Ishikawa (cell line): ENCODE data around the gene MANSC4.

Experiments used
- CEBPB ChIP-seq: IDR thresholded peaks from 2 replicates; pipeline ENCODE4 v1.6.1; 2012
- CREB1 ChIP-seq: IDR thresholded peaks from 2 replicates; pipeline ENCODE4 v1.6.1; 2012; ENCODE audit warnings: low read depth
- EGR1 ChIP-seq: IDR thresholded peaks from 2 replicates; pipeline ENCODE4 v1.6.1; 2012
- EP300 ChIP-seq: IDR thresholded peaks from 2 replicates; pipeline ENCODE4 v1.6.1; 2012; ENCODE audit warnings: borderline replicate concordance
- FOXM1 ChIP-seq: IDR thresholded peaks from 2 replicates; pipeline ENCODE4 v1.6.1; 2012; ENCODE audit warnings: low read depth, borderline replicate concordance
- MAX ChIP-seq: IDR thresholded peaks from 2 replicates; pipeline ENCODE4 v1.6.1; 2012
- NFIC ChIP-seq: IDR thresholded peaks from 2 replicates; pipeline ENCODE4 v1.6.1; 2012
- RAD21 ChIP-seq: IDR thresholded peaks from 2 replicates; pipeline ENCODE4 v1.6.1; 2012; ENCODE audit warnings: low read depth
- REST ChIP-seq: IDR thresholded peaks from 2 replicates; pipeline ENCODE4 v1.6.1; 2012; ENCODE audit warnings: low read depth, mild to moderate bottlenecking
- TAF1 ChIP-seq: IDR thresholded peaks from 2 replicates; pipeline ENCODE4 v1.6.1; 2012; ENCODE audit warnings: low read depth, mild to moderate bottlenecking
- TCF12 ChIP-seq: IDR thresholded peaks from 2 replicates; pipeline ENCODE4 v1.6.1; 2012; ENCODE audit warnings: low read depth
- TEAD4 ChIP-seq: IDR thresholded peaks from 2 replicates; pipeline ENCODE4 v1.6.1; 2012
- USF1 ChIP-seq: IDR thresholded peaks from 2 replicates; pipeline ENCODE4 v1.6.1; 2012
- YY1 ChIP-seq: IDR thresholded peaks from 2 replicates; pipeline ENCODE4 v1.6.1; 2012; ENCODE audit warnings: low read depth
- ZBTB7A ChIP-seq: IDR thresholded peaks from 2 replicates; pipeline ENCODE4 v1.6.1; 2012; ENCODE audit warnings: low read depth

MANSC4 gene

DNA sequence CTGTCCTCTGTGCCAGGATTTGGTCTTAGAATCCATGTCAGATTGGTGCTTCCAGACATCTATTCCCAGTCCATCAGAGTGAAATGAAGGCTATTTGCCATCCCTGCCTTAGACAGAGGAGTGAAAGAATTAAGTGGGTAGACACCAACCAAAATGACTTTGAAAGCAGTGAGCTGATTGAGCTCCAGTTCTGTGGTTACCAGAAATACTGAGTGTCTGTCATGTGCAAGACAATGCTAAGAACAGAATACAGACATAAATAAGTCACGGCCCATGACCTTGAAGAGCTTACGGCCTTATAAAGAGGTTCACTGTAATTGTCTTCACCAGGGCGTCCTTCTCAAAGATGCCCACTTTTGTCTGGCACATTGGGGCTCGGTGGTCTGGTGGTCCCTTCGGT lies 21.6 kb upstream of the MANSC4 start:
- no peak for TF ChIP-seq YY1

- TF ChIP-seq NFIC: no peak
Measured at GRCh38 chr12:27800819-27801218, 20.8 kb upstream of the MANSC4 start.

- no peak for TF ChIP-seq YY1
- no peak for TF ChIP-seq TCF12
- TF ChIP-seq EGR1: no peak
- no peak for TF ChIP-seq USF1
- no peak for TF ChIP-seq EP300
- no peak for TF ChIP-seq CREB1
- no peak for TF ChIP-seq RAD21
- no peak for TF ChIP-seq CEBPB
- no peak for TF ChIP-seq MAX
- TF ChIP-seq ZBTB7A: no peak
- TF ChIP-seq REST: no peak
- TF ChIP-seq TAF1: no peak
- no peak for TF ChIP-seq NFIC
- TF ChIP-seq FOXM1: no peak
- TF ChIP-seq TEAD4: no peak
Measured at GRCh38 chr12:27797301-27798025, 17.4 kb upstream of the MANSC4 start.

- no peak for TF ChIP-seq EP300
- TF ChIP-seq CREB1: no peak
- no peak for TF ChIP-seq REST
- no peak for TF ChIP-seq USF1
- no peak for TF ChIP-seq EGR1
Measured at GRCh38 chr12:27796128-27796527, 16.1 kb upstream of the MANSC4 start.

- TF ChIP-seq CEBPB: no peak
- no peak for TF ChIP-seq REST
- no peak for TF ChIP-seq NFIC
- no peak for TF ChIP-seq TCF12
- no peak for TF ChIP-seq MAX
- no peak for TF ChIP-seq EGR1
- TF ChIP-seq CREB1: no peak
- TF ChIP-seq YY1: no peak
- no peak for TF ChIP-seq FOXM1
Measured at GRCh38 chr12:27794818-27795584, 15.0 kb upstream of the MANSC4 start.
